Nephron (organoid): ENCODE data around the gene C19orf53.
"Not testable (repeated sequence)": the region's sequence is repeated elsewhere in the genome, so short reads cannot be mapped to it uniquely, and the experiment has no call there.

ENCODE experiments used
- H3K27ac Mint-ChIP-seq, 3 experiments: 2 replicates each; pipeline ENCODE4 v1.8.0; 2020; ENCODE audit warnings: mixed read lengths in 3 of 3, mild to moderate bottlenecking in 2 of 3, moderate library complexity in 1 of 3
- H3K27me3 Mint-ChIP-seq: 2 replicates; pipeline ENCODE4 v1.8.0; 2021; ENCODE audit warnings: low read depth, mild to moderate bottlenecking, moderate library complexity, mixed read lengths
- H3K36me3 Mint-ChIP-seq: 2 replicates; pipeline ENCODE4 v1.8.0; 2020; ENCODE audit warnings: low read depth, mixed read lengths
- H3K4me1 Mint-ChIP-seq: 2 replicates; pipeline ENCODE4 v1.8.0; 2020; ENCODE audit warnings: mixed read lengths
- H3K4me3 Mint-ChIP-seq, 3 experiments: 2 replicates each; pipeline ENCODE4 v1.8.0; 2020; ENCODE audit warnings: mild to moderate bottlenecking in 3 of 3, mixed read lengths in 3 of 3, moderate library complexity in 2 of 3
- H3K9me3 Mint-ChIP-seq: 2 replicates; pipeline ENCODE4 v1.8.0; 2020; ENCODE audit warnings: mixed read lengths
- TF ChIP-seq, protein P1 (sequence below), 3 experiments: fragments of 200-600 bp; sonication (generic); IDR thresholded peaks; one replicate each; pipeline ENCODE4 v1.5.0; 2021; ENCODE audit warnings: antibody characterized with exemption in 3 of 3; ENCODE audit not compliant: unreplicated experiment in 3 of 3

The C19orf53 gene

GRCh38 chr19:13778398-13778797 is 4.1 kb downstream of the C19orf53 start:
- H3K27me3 Mint-ChIP-seq = peaks cover 3% of the 10 kb centered on the region
- H3K9me3 Mint-ChIP-seq = no peaks in the 10 kb centered on the region
- TF ChIP-seq, protein P1, sequence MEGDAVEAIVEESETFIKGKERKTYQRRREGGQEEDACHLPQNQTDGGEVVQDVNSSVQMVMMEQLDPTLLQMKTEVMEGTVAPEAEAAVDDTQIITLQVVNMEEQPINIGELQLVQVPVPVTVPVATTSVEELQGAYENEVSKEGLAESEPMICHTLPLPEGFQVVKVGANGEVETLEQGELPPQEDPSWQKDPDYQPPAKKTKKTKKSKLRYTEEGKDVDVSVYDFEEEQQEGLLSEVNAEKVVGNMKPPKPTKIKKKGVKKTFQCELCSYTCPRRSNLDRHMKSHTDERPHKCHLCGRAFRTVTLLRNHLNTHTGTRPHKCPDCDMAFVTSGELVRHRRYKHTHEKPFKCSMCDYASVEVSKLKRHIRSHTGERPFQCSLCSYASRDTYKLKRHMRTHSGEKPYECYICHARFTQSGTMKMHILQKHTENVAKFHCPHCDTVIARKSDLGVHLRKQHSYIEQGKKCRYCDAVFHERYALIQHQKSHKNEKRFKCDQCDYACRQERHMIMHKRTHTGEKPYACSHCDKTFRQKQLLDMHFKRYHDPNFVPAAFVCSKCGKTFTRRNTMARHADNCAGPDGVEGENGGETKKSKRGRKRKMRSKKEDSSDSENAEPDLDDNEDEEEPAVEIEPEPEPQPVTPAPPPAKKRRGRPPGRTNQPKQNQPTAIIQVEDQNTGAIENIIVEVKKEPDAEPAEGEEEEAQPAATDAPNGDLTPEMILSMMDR (IDR thresholded peaks at IDR 0.05; ENCODE audit: unreplicated experiment in 3 of 3) = no peak
- H3K4me3 Mint-ChIP-seq = peak overlapping the region in 2 of 3 experiments; percentile 10 to 48
- peaks cover 23% of the 10 kb centered on the region for H3K4me1 Mint-ChIP-seq
- no peak overlapping the region for H3K27ac Mint-ChIP-seq
- H3K36me3 Mint-ChIP-seq = peaks cover 38% of the 10 kb centered on the region

GRCh38 chr19:13778847-13779246 is 4.6 kb downstream of the C19orf53 start:
- H3K27me3 Mint-ChIP-seq = peaks cover 3% of the 10 kb centered on the region
- peaks cover 23% of the 10 kb centered on the region for H3K4me1 Mint-ChIP-seq
- TF ChIP-seq, protein P1 (IDR thresholded peaks at IDR 0.05; ENCODE audit: unreplicated experiment in 3 of 3) = no peak
- H3K36me3 Mint-ChIP-seq = peaks cover 38% of the 10 kb centered on the region
- peak overlapping the region in 1 of 3 experiments; percentile 4 for H3K4me3 Mint-ChIP-seq
- no peaks in the 10 kb centered on the region for H3K9me3 Mint-ChIP-seq
- no peak overlapping the region for H3K27ac Mint-ChIP-seq

DNA sequence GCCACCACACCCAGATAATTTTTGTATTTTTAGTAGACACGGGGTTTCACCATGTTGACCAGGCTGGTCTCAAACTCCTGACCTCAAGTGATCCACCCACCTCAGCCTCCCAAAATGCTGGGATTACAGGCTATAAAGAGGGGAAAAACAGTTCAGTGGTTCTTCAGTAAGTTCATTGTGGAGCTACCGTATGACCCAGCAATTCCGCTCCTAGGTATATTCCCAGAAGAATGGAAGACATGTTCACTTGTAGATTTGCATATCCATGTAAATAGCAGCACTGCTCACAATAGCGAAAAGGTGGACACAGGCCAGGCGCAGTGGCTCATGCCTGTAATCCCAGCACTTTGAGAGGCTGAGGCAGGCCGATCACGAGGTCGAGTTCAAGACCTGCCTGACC is 5.5 kb downstream of the C19orf53 start:
- H3K9me3 Mint-ChIP-seq, H3K4me3 Mint-ChIP-seq, H3K27me3 Mint-ChIP-seq, H3K27ac Mint-ChIP-seq: not testable (repeated sequence)
- peaks cover 17% of the 10 kb centered on the region for H3K4me1 Mint-ChIP-seq
- H3K36me3 Mint-ChIP-seq = peaks cover 33% of the 10 kb centered on the region

DNA sequence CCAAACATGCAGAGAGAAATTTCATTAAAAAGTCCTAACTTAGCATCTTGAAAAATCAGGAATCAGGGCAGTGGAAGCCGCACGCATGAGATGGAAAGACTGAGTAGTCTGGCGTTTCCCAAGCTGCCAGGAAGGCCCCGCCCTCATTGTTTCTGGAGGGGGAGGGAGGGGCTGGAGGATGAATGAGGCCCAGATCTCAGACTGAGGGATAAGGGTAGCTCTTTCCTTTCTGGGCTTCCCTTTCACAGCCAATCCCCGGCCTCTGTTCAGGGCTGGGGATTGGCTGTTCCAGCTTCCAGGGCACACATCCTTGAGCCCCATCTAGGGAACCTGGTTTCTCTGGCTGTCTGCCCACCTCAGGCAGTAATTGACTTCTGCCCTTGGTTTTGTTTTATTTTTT is 7.3 kb downstream of the C19orf53 start:
- Mint-ChIP-seq H3K27me3 (peaks cover 3% of the 10 kb centered on the region), H3K27ac (no peak overlapping the region), H3K4me3 (no peak overlapping the region), H3K36me3 (peaks cover 29% of the 10 kb centered on the region), H3K9me3 (no peaks in the 10 kb centered on the region), H3K4me1 (peaks cover 8% of the 10 kb centered on the region)
- TF ChIP-seq, protein P1 (IDR thresholded peaks at IDR 0.05; ENCODE audit: unreplicated experiment in 3 of 3) = no peak

DNA sequence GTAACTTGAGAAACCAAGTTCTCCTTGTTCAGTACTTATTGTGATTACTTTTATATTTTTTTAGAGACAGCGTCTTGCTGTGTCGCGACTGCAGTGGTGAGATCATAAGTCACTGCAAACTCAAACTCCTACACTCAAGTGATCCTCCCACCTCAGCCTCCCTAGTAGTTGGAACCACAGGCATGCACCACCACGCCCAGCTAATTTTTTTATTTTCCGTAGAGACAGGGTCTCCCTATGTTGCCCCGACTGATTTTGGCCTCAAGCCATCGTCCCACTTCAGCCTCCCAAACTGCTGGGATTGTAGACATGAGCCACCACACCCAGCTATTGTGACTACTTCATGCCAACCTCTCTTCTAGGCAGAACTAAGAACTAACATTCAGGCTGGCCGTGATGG is 8.3 kb downstream of the C19orf53 start:
- no peaks in the 10 kb centered on the region for H3K9me3 Mint-ChIP-seq
- peaks cover 24% of the 10 kb centered on the region for H3K36me3 Mint-ChIP-seq
- no peak overlapping the region for H3K4me3 Mint-ChIP-seq
- H3K4me1 Mint-ChIP-seq = peaks cover 5% of the 10 kb centered on the region
- H3K27ac Mint-ChIP-seq = peak overlapping the region in 1 of 3 experiments; percentile 56
- TF ChIP-seq, protein P1 (IDR thresholded peaks at IDR 0.05; ENCODE audit: unreplicated experiment in 3 of 3) = no peak
- H3K27me3 Mint-ChIP-seq = peaks cover 4% of the 10 kb centered on the region

DNA sequence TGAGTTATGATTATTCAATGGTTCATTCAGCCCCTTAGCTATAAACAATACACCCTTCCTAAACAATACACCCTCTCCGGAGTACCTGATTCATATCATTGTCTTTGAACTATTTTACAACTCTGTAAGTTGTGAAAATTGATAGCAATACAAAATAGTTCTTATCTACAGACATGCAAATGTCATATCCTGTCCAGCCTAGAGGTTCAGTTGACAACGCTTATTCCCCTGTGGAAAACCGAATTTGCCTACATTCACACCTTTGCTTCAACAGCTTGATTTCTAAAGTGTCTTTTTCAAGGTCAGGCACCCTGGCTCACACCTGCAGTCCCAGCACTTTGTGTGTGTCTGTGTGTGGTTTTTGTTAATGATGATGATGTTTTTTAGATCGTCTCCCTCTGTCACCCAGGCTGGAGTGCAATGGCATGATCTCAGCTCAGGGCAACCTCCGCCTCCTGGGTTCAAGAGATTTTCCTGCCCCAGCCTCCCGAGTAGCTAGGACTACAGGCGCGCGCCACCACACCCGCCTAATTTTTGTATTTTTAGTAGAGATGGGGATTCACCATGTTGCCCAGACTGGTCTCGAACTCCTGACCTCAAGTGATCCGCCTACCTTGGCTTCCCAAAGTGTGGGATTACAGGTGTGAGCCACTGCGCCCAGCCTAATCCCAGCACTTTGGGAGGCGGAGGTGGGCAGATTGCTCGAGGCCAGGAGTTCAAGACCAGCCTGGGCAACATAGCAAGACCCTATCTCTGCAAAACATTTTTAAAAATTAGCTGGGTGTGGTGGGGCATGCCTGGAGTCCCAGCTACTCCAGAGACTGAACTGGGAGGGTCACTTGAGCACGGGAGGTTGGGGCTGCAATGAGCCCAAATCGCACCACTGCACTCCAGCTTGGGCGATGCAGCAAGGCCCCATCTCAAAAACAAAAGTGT is 9.6 kb downstream of the C19orf53 start:
- Mint-ChIP-seq H3K4me3 (no peak overlapping the region), H3K27me3 (peaks cover 6% of the 10 kb centered on the region), H3K27ac (peak overlapping the region in 2 of 3 experiments; percentile 55 to 79), H3K4me1 (peaks cover 5% of the 10 kb centered on the region), H3K9me3 (no peaks in the 10 kb centered on the region), H3K36me3 (peaks cover 11% of the 10 kb centered on the region)
- TF ChIP-seq, protein P1 (IDR thresholded peaks at IDR 0.05; ENCODE audit: unreplicated experiment in 3 of 3) = no peak
